Measurements from ENCODE around the gene FNDC10.

The FNDC10 gene

GRCh38 chr1:1567152-1567875 is 32.6 kb downstream of the FNDC10 start:
- H3K27me3 Mint-ChIP-seq (ENCODE audit: low read depth, poor library complexity) = no peaks in the 10 kb centered on the region
- H3K9me3 Mint-ChIP-seq = peaks cover 4% of the 10 kb centered on the region
- H3K4me1 Mint-ChIP-seq = peaks cover 37% of the 10 kb centered on the region
- DNase-seq = no peak
- H3K36me3 Mint-ChIP-seq (ENCODE audit: low read depth) = peaks cover 70% of the 10 kb centered on the region
- H3K4me3 Mint-ChIP-seq = no peak overlapping the region
- peak overlapping the region; percentile 85 for H3K27ac Mint-ChIP-seq
- TF ChIP-seq, protein P1, sequence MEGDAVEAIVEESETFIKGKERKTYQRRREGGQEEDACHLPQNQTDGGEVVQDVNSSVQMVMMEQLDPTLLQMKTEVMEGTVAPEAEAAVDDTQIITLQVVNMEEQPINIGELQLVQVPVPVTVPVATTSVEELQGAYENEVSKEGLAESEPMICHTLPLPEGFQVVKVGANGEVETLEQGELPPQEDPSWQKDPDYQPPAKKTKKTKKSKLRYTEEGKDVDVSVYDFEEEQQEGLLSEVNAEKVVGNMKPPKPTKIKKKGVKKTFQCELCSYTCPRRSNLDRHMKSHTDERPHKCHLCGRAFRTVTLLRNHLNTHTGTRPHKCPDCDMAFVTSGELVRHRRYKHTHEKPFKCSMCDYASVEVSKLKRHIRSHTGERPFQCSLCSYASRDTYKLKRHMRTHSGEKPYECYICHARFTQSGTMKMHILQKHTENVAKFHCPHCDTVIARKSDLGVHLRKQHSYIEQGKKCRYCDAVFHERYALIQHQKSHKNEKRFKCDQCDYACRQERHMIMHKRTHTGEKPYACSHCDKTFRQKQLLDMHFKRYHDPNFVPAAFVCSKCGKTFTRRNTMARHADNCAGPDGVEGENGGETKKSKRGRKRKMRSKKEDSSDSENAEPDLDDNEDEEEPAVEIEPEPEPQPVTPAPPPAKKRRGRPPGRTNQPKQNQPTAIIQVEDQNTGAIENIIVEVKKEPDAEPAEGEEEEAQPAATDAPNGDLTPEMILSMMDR (IDR thresholded peaks at IDR 0.05) = no peak

- peaks cover 33% of the 10 kb centered on the region for H3K4me1 Mint-ChIP-seq
- no peak overlapping the region for H3K27ac Mint-ChIP-seq
- H3K36me3 Mint-ChIP-seq (ENCODE audit: low read depth) = peaks cover 72% of the 10 kb centered on the region
- H3K9me3 Mint-ChIP-seq = peaks cover 4% of the 10 kb centered on the region
- no peaks in the 10 kb centered on the region for H3K27me3 Mint-ChIP-seq (ENCODE audit: low read depth, poor library complexity)
- no peak overlapping the region for H3K4me3 Mint-ChIP-seq
- TF ChIP-seq, protein P1 (IDR thresholded peaks at IDR 0.05) = no peak
- no peak for DNase-seq
These were observed 34.6 kb downstream of the FNDC10 start for GRCh38 chr1:1565340-1565739.

DNA sequence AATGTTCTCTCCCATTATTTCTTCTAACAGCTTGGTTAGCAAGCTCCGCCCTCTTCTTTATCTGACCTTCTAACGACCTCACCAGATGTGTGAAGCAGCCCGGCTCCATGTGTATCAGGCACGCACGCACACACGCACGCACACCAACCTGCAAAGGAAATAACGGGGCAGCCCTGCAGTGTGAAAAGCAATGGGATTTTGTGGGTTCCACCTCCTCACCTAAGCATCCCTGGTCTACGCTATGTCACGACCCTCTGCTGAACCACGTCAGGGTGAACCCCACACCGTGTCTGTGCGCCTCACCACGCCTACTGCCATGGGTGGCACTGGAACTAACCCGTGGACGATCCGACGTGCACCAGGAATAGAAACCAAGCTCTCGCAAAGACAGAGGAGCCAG is 35.7 kb downstream of the FNDC10 start:
- TF ChIP-seq, protein P1 (IDR thresholded peaks at IDR 0.05) = no peak
- DNase-seq = no peak
- Mint-ChIP-seq H3K4me3 (no peak overlapping the region), H3K36me3 (ENCODE audit: low read depth) (peaks cover 61% of the 10 kb centered on the region), H3K9me3 (peaks cover 4% of the 10 kb centered on the region), H3K4me1 (peaks cover 26% of the 10 kb centered on the region), H3K27me3 (ENCODE audit: low read depth, poor library complexity) (no peaks in the 10 kb centered on the region), H3K27ac (no peak overlapping the region)

DNA sequence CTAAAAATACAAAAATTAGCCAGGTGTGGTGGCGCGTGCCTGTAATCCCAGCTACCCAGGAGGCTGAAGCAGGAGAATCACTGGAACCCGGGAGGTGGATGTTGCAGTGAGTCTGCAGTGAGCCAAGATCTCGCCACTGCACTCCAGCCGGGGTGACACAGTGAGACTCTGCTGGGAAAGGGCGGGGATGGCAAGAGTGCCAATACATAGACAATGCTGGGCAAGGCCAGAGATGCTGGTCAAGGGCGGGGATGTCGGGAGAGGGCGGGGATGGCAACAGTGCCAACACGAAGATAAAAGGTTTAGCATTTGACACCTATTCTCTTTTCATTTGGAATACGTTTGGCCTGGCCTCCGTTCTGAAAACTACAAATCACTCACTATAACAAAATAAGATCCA is 36.2 kb downstream of the FNDC10 start:
- TF ChIP-seq, protein P1 (IDR thresholded peaks at IDR 0.05) = no peak
- Mint-ChIP-seq H3K4me1 (peaks cover 28% of the 10 kb centered on the region), H3K27ac (no peak overlapping the region), H3K9me3 (peaks cover 4% of the 10 kb centered on the region), H3K27me3 (ENCODE audit: low read depth, poor library complexity) (no peaks in the 10 kb centered on the region), H3K4me3 (no peak overlapping the region), H3K36me3 (ENCODE audit: low read depth) (peaks cover 60% of the 10 kb centered on the region)
- no peak for DNase-seq

GRCh38 chr1:1562556-1563195 is 37.3 kb downstream of the FNDC10 start:
- H3K36me3 Mint-ChIP-seq (ENCODE audit: low read depth) = peaks cover 60% of the 10 kb centered on the region
- peaks cover 29% of the 10 kb centered on the region for H3K4me1 Mint-ChIP-seq
- TF ChIP-seq, protein P1 (IDR thresholded peaks at IDR 0.05) = no peak
- peaks cover 4% of the 10 kb centered on the region for H3K9me3 Mint-ChIP-seq
- DNase-seq = no peak
- no peak overlapping the region for H3K4me3 Mint-ChIP-seq
- no peaks in the 10 kb centered on the region for H3K27me3 Mint-ChIP-seq (ENCODE audit: low read depth, poor library complexity)
- H3K27ac Mint-ChIP-seq = no peak overlapping the region

Measured in nephron progenitor cell (in vitro differentiated cells).